ENCODE data around the gene PDXP. TPM values are rescaled to one million over a fixed set of nuclear protein-coding genes. Genes with fewer than 3 reads are reported as not detected.

PDXP gene
- total RNA-seq (2022; extraction: Qiagen RNA extraction; ENCODE audit: low read depth), result 14.3 to 18.5 TPM (median 17.2 TPM) in 5 replicates

DNA sequence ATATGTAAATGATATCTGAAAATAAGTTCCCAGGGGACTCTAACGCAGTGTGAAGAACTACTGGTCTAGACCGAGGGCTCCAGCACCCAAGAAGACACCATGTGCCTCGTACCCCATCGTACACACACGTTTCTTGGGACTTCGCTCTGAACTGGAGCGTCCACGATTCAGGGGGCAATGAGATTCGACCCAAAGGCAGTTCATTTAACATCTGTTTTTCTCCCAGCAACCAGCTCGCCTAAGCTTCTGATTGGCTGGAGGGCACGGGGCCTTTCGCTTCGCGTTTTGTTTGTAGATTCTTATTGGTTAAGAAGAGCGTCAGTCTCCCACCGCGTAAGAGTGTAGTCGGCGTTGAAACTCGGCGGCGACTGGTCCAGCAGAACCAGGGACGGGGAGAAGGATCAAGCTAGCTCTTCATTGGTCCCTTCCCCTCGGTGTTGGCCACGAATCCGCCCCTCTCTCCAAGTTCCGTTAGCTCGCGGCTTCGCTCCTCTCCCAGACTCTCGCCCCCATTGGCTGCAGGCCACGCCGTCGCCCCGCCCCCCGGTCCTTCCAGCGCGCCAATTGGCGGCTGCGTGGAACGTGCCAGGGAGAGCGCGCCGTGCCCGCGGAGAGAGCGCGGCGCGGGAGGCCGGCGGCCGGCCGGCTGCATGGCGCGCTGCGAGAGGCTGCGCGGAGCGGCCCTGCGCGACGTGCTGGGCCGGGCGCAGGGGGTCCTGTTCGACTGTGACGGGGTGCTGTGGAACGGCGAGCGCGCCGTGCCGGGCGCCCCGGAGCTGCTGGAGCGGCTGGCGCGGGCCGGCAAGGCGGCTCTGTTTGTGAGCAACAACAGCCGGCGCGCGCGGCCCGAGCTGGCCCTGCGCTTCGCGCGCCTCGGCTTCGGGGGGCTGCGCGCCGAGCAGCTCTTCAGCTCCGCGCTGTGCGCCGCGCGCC is at the start of gene PDXP:
TSS of gene PDXP (plus strand) at position 591 of the 933 bp plus-strand sequence. CDS start at position 651, 60 bp downstream.

DNA sequence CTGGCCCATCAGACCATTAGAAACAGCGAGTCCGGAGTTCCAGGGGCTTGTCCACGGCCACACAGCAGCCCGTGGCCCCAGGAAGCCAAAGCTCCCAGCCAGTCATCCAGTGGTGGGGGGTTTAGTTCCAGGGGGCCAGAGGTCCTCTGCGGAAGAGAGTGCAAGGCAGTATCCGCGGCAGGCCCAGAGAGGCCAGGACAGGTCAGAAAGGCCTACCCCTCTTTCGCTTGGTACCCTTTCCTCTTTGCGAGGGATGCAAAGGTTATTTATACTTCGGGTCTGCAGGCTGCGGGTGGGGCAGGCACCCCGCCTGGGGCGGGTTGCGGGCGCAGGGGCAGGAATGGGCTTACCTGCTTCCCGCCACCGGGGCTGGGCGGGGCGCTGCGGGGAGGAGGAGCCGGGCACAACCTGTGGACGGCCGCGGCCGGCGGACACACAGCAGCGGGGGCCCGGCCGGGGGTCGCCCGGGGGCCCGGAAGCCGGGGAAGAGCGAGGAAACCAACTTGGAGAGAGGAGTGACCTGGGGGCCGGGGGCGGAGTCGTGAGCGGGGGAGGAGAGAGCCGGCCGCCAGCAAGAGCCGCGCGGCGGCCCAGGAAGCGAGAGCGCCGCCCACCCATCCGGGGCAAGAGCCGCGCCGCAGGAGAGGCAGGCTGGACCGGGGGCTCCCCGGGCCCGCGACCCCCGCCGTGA is 19.3 kb upstream of the PDXP start, which contains the start of gene SH3BP1:
TSS of gene SH3BP1 (plus strand) at position 600 of the 691 bp plus-strand sequence. CDS start 119 bp downstream, outside the sequence.

GRCh38 chr22:37674951-37675929 is 16.7 kb downstream of the PDXP start, which contains the start of gene LGALS1:
Gene LGALS1, plus strand, starts transcription at chr22:37675636. Its CDS starts 67 bp downstream, at chr22:37675703.

GRCh38 chr22:37686002-37686982 is 27.8 kb downstream of the PDXP start, which contains the start of gene NOL12:
Gene NOL12, plus strand, starts transcription at chr22:37686343. Its CDS starts 50 bp downstream, at chr22:37686393.

GRCh38 chr22:37696657-37697537 is 38.4 kb downstream of the PDXP start, which contains the start of gene TRIOBP:
Gene TRIOBP, plus strand, starts transcription at chr22:37697048. Its CDS starts 4,318 bp downstream, at chr22:37701366.

Other genes with a start within 250 kb of the PDXP start
- gene ELFN2, start 231.2 kb upstream of the PDXP start, total RNA-seq (2022; extraction: Qiagen RNA extraction; ENCODE audit: low read depth), result 5.9 to 8.8 TPM (median 7.0 TPM) in 5 replicates
- 2.2 to 2.5 TPM (median 2.3 TPM) in 5 replicates for gene MFNG, start 172.3 kb upstream of the PDXP start, total RNA-seq (2022; extraction: Qiagen RNA extraction; ENCODE audit: low read depth)
- gene CARD10, start 139.3 kb upstream of the PDXP start, total RNA-seq (2022; extraction: Qiagen RNA extraction; ENCODE audit: low read depth), result 30.4 to 40.6 TPM (median 38.7 TPM) in 5 replicates
- 25.8 to 35.9 TPM (median 33.4 TPM) in 5 replicates for gene CDC42EP1, start 98.2 kb upstream of the PDXP start, total RNA-seq (2022; extraction: Qiagen RNA extraction; ENCODE audit: low read depth)
- gene LGALS2, start 78.6 kb upstream of the PDXP start, total RNA-seq (2022; extraction: Qiagen RNA extraction; ENCODE audit: low read depth), result 0.25 TPM in 1 of 5 replicates, not detected in the others
- 18.0 to 24.8 TPM (median 22.4 TPM) in 5 replicates for gene GGA1, start 49.9 kb upstream of the PDXP start, total RNA-seq (2022; extraction: Qiagen RNA extraction; ENCODE audit: low read depth)
- 1.3 to 2.8 TPM (median 2.2 TPM) in 5 replicates for gene SH3BP1, start 19.1 kb upstream of the PDXP start, total RNA-seq (2022; extraction: Qiagen RNA extraction; ENCODE audit: low read depth)
- gene LGALS1, start 16.9 kb downstream of the PDXP start, total RNA-seq (2022; extraction: Qiagen RNA extraction; ENCODE audit: low read depth), result 1,260 to 1,466 TPM (median 1,297 TPM) in 5 replicates
- gene NOL12, start 27.6 kb downstream of the PDXP start, total RNA-seq (2022; extraction: Qiagen RNA extraction; ENCODE audit: low read depth), result 25.7 to 27.6 TPM (median 26.2 TPM) in 5 replicates
- 23.8 to 36.2 TPM (median 34.0 TPM) in 5 replicates for gene TRIOBP, start 38.3 kb downstream of the PDXP start, total RNA-seq (2022; extraction: Qiagen RNA extraction; ENCODE audit: low read depth)
- gene GCAT, start 149.2 kb downstream of the PDXP start, total RNA-seq (2022; extraction: Qiagen RNA extraction; ENCODE audit: low read depth), result 2.4 to 4.4 TPM (median 3.1 TPM) in 5 replicates
- not detected in 5 replicates for gene GALR3, start 164.7 kb downstream of the PDXP start, total RNA-seq (2022; extraction: Qiagen RNA extraction; ENCODE audit: low read depth)
- 16.1 to 23.5 TPM (median 21.5 TPM) in 5 replicates for gene ANKRD54, start 185.6 kb downstream of the PDXP start, total RNA-seq (2022; extraction: Qiagen RNA extraction; ENCODE audit: low read depth)
- 262 to 297 TPM (median 281 TPM) in 5 replicates for gene EIF3L, start 190.7 kb downstream of the PDXP start, total RNA-seq (2022; extraction: Qiagen RNA extraction; ENCODE audit: low read depth)
- 15.2 to 20.4 TPM (median 20.0 TPM) in 5 replicates for gene MICALL1, start 247.6 kb downstream of the PDXP start, total RNA-seq (2022; extraction: Qiagen RNA extraction; ENCODE audit: low read depth)

Measured in A549 treated with GW870086 at 1 μM for 4 hours (cell line).